GM19351 (cell line): ENCODE results near the gene HOXB9.

Experiments
- ATAC-seq: cut with Tn5 transposase; IDR thresholded peaks from one replicate; pipeline ENCODE4 v1.9.1; 2021; ENCODE audit warnings: mild to moderate bottlenecking, moderate library complexity; ENCODE audit not compliant: unreplicated experiment

Gene HOXB9

GRCh38 chr17:48599354-48599753, 26.8 kb downstream of the HOXB9 start:
- ATAC-seq: no peak

DNA sequence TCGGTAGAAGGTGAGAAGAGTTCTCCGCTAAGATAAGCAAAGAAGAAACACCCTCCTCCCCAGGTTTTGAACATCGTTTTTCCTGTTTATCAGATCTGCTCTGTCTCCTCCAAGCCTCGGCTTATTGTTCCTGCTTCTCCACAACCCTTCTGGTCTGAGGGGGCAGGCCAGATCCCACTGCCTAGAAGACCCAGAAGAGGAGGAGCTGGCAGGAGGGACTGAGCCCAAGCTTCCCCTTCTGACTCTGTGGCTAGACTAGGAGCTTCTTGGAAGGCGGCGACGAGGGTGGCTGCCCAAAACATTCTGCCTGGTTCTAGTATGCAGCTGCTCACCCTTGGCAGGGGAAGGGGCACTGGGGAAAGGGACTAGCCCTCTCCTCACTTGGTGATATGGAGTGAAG, 27.4 kb downstream of the HOXB9 start:
- ATAC-seq: no peak

GRCh38 chr17:48597778-48598631, 28.2 kb downstream of the HOXB9 start:
- no peak for ATAC-seq

GRCh38 chr17:48597528-48597777, 28.7 kb downstream of the HOXB9 start:
- no peak for ATAC-seq

GRCh38 chr17:48596735-48597527, 29.2 kb downstream of the HOXB9 start:
- no peak for ATAC-seq

DNA sequence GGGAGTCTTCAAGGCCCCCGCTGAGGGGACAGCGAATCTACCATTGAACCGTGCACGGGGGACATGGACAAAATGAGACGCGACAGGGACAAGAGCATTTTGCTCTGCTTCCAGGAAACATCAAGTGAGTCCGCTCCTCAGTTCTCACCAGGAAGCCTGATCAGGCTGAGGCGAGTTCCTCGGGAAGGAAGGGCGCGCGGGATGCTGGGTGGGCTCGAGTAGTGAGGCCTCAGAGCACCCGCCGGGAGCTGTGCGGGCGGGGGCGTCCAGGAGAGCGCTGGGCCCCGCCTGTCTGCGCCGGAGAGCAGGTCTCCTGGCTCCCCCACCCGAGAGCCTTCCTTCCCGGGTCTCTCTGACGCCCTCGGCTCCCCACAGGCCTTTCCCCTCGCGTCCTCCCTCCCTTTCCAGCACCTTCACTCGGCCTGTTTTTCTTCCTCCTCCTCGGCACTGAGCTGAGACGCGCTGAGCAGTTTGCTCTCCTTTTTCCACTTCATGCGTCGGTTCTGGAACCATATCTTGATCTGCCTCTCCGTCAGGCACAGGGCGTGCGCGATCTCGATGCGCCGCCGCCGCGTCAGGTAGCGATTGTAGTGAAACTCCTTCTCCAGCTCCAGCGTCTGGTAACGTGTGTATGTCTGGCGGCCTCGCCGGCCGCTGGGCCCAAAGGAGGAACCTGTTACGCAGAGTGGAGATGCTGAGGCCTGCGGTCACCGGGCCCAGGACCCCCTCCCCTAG, 30.0 kb downstream of the HOXB9 start:
- ATAC-seq: no peak

DNA sequence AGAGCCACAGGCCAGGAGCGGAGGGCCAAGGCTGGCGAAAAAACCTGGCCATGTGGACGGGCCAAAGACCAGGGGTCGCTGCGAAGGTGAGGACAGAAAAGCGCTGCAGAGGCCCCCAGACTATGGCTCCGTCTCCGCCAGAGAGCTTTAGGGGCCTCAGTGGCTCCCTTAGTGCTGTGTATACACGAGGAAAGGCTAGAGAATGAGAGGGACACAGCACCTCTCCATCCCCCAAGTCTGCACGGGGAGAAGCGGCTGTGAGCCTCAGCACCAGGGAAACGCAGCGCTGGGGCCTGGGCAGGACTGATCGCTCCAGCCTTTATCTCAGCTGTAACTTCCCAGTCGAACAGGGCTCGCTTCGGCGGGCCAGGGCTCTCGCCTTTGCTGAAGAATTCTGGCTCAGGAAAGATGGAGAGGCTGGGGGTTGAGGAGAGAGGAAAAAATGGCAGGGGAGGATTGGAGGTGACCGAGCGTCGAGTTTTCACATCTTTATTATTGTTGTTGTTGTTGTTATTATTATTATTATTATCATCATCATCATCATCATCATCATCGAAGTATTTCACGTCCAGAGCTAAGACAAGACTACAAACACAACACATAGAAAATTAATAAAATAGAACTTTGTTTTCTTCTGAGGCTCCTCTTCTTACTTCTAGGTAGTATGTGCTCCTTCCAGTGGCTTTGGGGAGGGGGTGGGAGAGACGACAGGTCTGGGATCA, 30.7 kb downstream of the HOXB9 start:
- no peak for ATAC-seq

DNA sequence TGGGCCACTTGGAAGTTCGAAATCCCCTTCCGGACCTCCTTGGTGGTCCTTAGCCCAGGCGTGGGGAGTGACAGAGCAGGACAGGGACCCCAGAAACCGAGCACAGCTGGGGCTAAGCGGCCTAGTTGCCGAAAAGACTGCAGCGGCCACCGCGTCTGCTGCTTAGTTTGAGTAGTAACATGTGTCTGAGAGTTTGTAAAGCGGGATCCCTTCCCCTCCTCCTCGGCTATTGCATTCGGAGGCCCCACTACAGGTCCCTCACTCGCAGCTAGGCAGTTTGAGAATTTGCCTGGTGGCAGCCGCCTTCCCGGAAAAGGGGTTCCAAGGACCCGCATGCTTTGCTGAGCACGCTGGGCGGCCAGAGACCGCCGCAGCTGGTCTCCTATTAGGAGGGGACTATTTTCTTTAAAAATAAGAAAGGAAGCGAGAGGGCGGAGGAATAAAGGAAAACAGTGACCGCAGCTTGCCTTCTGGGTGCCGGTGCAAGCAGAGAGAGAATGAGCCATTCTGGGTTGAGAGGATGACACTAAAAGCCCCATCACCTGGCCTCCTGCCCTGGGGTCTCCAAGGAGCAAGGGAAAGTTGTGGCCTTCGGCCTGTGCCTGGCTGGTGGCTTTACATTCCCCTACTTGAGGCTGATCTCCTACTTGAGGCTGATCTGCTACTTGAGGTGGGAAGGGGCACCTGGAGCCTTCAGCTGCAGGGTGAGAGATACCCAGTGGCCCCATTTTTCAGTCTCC, 31.4 kb downstream of the HOXB9 start:
- no peak for ATAC-seq

DNA sequence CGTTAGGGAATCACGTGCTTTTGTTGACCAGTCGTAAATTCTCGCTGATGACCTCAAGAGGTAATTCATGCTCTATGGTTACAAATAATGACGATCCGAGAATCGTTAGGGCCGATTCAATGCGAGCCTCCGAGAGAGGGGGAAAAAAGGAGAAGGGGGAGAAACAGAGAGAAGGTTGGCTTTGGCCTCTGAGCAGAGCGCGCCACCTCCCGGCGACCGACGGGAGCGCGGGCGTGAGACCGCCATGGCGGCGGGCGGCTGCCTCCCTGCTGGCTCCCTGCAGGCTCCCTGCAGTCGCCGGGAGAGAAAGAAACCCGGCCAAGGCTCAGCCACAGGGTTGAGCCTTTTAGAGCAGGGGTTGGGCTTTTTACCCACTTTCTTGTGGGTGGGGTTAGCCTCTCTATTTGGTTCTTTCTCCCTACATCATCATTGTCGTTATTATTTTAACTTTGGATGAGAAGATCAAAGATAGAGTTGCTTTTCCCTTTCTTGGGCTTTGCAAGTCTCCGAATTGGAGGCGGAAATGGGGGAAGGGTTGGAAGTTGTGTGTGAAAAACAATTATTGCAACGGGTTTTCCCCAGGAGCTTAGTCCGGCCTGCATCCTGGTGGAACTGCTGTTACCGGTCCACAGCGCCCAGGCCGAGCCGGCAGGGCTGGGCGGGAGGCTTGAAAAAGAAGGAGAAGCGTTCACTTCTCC, 32.2 kb downstream of the HOXB9 start:
- no peak for ATAC-seq

DNA sequence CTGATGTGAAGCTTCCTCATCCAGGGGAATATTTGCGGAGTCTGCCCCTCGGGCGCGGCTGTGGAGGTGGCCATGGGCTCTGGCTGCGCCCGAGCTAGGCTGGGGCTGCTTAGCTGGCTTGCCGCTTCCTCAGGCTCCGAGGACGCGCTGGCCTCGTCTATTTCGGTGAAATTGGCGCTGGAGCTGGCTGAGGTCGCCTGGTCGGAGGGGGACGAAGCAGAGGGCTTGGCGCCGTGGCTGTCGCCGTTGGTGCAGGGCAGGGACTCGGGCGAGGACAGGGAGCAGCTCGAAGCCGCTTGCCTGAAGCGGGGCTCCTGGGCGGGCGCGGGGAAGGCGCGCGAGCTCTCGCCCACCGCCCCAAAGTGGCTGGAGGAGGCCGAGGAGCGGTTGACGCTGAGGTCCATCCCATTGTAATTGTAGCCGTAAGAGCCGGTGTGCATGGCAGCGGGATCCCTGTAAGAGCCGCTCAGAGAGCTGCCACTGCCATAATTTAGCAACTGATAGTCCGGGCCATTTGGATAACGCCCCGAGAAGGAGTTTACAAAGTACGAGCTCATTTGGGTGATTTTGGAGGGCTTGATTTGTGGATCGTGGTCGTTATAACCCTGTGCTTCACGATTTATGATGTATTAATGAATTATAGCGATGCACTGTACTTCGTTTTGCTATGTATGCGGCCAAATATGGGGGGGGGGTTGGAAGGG, 32.9 kb downstream of the HOXB9 start, which contains the start of gene HOXB5:
TSS of gene HOXB5 (minus strand) at position 654 of the 704 bp plus-strand sequence. CDS start at position 557, 97 bp downstream.
- ATAC-seq: no peak

- no peak for ATAC-seq
These were observed 33.6 kb downstream of the HOXB9 start for GRCh38 chr17:48592577-48592976.

DNA sequence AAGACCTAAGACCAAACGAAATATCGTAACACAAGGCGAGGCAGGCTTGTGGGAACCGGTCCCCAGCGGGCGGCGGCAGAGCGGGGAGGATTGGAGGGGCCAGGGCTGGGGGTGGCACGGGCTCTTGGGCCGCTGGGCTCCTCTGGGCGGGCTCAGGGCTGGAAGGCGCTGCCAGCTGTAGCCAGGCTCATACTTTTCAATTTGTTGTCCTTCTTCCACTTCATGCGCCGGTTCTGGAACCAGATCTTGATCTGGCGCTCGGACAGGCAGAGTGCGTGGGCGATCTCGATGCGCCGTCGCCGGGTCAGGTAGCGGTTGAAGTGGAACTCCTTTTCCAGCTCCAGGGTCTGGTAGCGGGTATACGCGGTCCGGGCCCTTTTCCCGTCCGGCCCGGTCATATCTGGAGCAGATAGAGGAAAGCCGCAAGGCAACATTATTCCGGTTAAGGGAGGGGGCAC, 34.1 kb downstream of the HOXB9 start:
- ATAC-seq: no peak

- ATAC-seq: no peak
These were observed 34.7 kb downstream of the HOXB9 start for GRCh38 chr17:48591255-48592056.

GRCh38 chr17:48590607-48591161, 35.5 kb downstream of the HOXB9 start:
- no peak for ATAC-seq

- no peak for ATAC-seq
These were observed 36.1 kb downstream of the HOXB9 start, which contains the start of gene HOXB3 for GRCh38 chr17:48589831-48590606. Gene HOXB3 (minus strand): TSS chr17:48590241. CDS start chr17:48552474, 37,767 bp downstream.

DNA sequence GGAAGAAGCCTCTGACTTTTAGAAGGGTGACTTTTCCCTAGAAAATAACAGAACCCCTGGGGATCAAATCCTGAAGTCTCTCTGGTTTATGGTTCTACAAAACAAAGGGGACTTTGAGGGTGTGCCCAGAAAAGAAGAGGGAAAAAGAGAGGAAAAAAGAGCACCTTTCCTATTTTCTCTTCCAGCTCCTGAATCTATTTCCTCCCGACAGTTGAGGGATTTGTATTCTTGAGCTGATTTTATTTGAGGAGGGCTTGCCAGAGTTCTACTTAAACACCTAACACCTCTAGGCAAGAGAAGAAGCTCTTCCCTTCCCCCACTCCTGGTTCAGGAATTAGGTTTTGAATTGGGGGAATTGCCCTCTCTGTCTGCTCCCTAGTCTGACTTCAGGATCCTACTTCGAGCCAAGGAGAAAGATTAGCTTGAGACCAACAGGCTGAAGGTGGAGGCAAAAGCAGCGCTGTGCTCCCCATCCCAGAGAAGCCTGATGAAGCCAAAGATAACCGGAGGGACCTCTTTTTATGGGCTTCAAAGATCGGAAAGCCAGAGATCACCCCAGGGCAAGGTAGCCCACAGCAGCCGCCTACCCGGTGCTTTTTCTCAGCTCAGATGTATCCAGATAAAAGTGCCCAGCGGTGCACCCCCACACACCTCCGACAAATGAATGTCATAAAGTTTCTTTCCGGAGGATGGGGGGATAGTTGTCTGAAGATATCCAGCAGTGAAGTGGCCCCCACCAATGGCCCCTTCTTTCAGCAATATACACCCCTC, 36.9 kb downstream of the HOXB9 start:
- no peak for ATAC-seq
